22Rv1 (cell line): ENCODE measurements around the gene HEG1.
A peak's percentile ranks its signal among the peaks of the same experiment; 100 is the strongest.

Source experiments
- H3K27ac ChIP-seq: fragments of 450-650 bp; 2 replicates; pipeline ENCODE4 v1.5.1; 2017
- ZFX ChIP-seq: fragments of 450-650 bp; IDR thresholded peaks from 2 replicates; pipeline ENCODE4 v1.6.1; 2017; ENCODE audit warnings: antibody characterized with exemption, borderline replicate concordance
- TF ChIP-seq, protein P1 (sequence below): fragments of 450-650 bp; IDR thresholded peaks from 2 replicates; pipeline ENCODE4 v1.5.1; 2017; ENCODE audit warnings: mild to moderate bottlenecking

Gene HEG1

DNA sequence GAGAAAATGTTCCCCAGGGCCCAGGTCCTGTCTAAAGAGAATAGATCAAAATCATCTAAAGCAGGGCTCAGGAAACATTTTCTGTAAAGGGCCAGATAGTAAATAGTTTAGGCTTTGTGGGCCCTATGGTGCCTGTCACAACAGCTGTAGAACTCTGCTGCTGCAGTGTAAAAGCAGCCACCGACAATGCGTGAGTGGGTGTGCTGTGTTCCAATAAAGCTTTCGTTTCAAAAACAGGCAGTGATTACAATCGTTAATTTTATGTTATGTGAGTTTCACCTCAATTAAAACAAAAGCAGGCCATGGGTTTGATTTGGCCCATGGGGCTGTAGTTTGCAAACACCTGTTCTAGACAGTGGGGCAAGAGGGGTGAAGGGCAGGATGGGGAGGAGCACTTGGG, 12.5 kb upstream of the HEG1 start:
- TF ChIP-seq, protein P1, sequence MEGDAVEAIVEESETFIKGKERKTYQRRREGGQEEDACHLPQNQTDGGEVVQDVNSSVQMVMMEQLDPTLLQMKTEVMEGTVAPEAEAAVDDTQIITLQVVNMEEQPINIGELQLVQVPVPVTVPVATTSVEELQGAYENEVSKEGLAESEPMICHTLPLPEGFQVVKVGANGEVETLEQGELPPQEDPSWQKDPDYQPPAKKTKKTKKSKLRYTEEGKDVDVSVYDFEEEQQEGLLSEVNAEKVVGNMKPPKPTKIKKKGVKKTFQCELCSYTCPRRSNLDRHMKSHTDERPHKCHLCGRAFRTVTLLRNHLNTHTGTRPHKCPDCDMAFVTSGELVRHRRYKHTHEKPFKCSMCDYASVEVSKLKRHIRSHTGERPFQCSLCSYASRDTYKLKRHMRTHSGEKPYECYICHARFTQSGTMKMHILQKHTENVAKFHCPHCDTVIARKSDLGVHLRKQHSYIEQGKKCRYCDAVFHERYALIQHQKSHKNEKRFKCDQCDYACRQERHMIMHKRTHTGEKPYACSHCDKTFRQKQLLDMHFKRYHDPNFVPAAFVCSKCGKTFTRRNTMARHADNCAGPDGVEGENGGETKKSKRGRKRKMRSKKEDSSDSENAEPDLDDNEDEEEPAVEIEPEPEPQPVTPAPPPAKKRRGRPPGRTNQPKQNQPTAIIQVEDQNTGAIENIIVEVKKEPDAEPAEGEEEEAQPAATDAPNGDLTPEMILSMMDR, result no peak
- no peak for TF ChIP-seq ZFX
- no peak overlapping the region for H3K27ac ChIP-seq

DNA sequence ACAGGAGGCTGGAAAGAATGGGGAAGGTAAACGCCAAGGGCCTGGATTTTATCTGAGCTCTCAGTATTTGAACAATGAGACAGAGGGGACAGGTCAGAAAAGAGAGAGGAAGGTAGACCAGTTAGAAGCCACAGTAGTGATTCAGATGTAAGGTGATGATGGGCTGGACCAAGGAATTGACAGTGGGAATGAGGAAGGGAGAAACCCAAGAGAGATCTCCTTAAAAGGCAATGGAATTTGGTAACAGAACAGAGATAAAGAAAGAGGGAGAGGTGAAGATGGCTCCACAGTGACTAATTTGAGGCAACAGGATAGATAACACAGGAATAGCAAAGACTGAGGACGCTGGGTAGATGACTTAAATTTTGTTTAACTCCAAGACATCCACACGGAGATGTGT, 11.4 kb upstream of the HEG1 start:
- TF ChIP-seq, protein P1, result no peak
- TF ChIP-seq ZFX, result no peak
- no peak overlapping the region for H3K27ac ChIP-seq

DNA sequence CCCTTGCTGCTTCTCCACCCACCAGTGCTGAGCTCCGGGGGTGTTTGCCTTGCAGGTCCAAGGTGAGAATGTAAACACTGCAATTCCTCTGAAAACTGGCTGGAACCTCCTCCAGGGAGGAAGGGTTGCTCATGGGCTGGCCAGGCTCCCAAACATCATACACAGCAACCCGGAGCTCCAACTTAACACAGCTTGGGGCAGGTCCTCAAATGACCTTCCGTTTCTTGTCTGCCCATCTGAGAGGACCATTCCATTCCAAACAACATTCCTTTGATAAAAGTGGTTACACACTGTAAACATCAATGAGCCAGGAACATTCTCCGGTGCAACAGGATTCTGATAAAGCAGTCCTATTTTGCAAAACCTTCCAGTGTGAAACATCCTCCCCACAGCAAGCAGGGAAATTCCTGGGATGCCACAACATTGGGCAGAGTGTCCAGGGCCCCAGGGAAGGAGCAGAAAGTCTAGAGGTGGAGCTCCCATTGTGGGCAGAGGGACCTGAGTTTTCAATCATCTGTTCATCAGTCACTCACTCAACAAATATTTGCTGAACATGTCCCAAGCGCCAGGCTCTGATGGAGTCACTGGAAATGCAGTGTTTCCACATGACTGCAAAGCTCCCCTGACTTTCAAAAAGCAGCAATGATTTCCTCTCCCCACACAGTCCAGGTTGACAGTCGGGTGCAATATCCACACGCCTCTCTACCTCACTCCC, 7.3 kb upstream of the HEG1 start:
- TF ChIP-seq, protein P1, result no peak
- no peak for TF ChIP-seq ZFX
- no peak overlapping the region for H3K27ac ChIP-seq

GRCh38 chr3:125061646-125062045, 5.8 kb upstream of the HEG1 start:
- no peak overlapping the region for H3K27ac ChIP-seq
- TF ChIP-seq, protein P1, result no peak
- no peak for TF ChIP-seq ZFX

GRCh38 chr3:125061170-125061569, 5.4 kb upstream of the HEG1 start:
- H3K27ac ChIP-seq, result no peak overlapping the region
- no peak for TF ChIP-seq ZFX
- TF ChIP-seq, protein P1, result no peak

DNA sequence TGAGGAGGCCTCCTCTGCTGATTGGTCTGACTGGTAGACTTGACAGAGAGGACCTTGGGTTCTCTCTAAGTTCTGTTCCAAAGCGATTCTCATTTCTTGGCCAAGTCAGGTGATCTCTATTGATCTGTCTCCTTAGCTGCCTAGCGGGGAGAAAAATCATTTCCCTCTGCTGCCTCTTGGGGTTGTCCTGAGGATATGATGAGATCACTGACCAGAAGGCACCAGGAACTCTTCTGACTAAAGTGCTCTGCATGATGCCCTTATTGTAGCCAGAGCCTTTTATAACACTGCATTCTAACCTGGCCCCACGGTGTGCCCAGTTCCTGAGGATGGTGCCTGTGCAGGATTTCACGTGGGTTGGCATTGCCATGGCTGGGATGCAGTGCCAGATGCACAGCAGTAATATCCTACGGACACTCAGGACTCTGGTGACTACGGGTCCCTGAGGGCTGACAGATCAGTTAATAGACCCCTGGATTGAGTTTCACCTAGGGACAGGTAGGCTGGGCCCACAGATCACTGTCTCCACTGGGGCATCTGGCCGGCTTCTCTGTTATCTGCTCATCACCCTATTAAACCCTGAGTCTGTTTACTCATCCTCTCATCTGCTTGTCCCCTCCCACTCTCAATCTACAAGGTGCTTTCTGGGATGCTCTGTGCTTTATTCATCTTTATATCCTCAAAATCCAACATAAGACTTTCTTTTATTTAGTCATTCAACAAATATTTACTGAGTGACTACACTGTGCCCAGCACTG, 3.9 kb upstream of the HEG1 start:
- no peak overlapping the region for H3K27ac ChIP-seq
- TF ChIP-seq ZFX, result no peak
- TF ChIP-seq, protein P1, result 0 out of 2 replicates have a peak, but pooled peaks have one; percentile 13

DNA sequence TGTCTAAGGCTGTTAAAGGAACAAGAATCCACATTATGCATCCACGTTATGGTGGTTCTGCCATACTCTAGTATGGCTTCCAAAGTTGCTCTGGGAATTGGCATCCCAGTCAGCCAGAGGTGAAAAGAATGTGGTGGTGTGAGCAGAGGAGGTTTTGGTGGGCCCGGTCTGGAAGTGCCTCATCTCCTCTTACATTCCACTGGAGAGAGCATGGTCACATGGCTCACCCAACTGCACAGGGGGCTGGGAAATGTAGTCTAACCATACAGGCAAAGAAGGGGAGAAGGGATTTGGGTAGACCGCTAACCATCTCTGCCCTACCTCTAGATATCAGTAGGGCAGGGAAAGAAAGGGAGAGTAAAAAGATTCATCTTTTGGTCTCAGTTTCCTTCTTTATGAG, 3.2 kb upstream of the HEG1 start:
- TF ChIP-seq, protein P1, result no peak
- TF ChIP-seq ZFX, result no peak
- no peak overlapping the region for H3K27ac ChIP-seq
